Astrocyte (in vitro differentiated cells and primary cell): ENCODE results near the gene NGDN. TPM values are rescaled to one million over a fixed set of nuclear protein-coding genes. Genes with fewer than 3 reads are reported as not detected.

Source experiments
- DNase-seq: peaks from one replicate; pipeline ENCODE4 v3.0.0-alpha.2; 2010; ENCODE audit warnings: low read depth
- FAIRE-seq: peaks from 2 replicates; lab custom pipeline; 2011; peaks lifted over from hg19 to GRCh38; lab: Jason Lieb, UNC
- H2AFZ ChIP-seq: 2 replicates; pipeline ENCODE4 v1.6.0; 2012; ENCODE audit warnings: low read depth, low read length, inconsistent platforms
- H3K27ac ChIP-seq: 2 replicates; pipeline ENCODE4 v1.5.1; 2011; ENCODE audit warnings: low read depth, low read length, inconsistent platforms
- H3K27me3 ChIP-seq: 2 replicates; pipeline ENCODE4 v1.6.0; 2011; ENCODE audit warnings: low read length, inconsistent platforms; ENCODE audit not compliant: insufficient read depth
- H3K36me3 ChIP-seq: 2 replicates; pipeline ENCODE4 v1.5.1; 2011; ENCODE audit warnings: low read length, inconsistent platforms; ENCODE audit not compliant: insufficient read depth
- H3K4me1 ChIP-seq: 2 replicates; pipeline ENCODE4 v1.5.1; 2011; ENCODE audit warnings: low read length, inconsistent platforms; ENCODE audit not compliant: insufficient read depth
- H3K4me2 ChIP-seq: 2 replicates; pipeline ENCODE4 v1.6.0; 2012; ENCODE audit warnings: low read length, inconsistent platforms
- H3K4me3 ChIP-seq: 2 replicates; pipeline ENCODE4 v1.5.1; 2011; ENCODE audit warnings: low read depth, mild to moderate bottlenecking, low read length, inconsistent platforms; ENCODE audit not compliant: insufficient read depth
- H3K79me2 ChIP-seq: 2 replicates; pipeline ENCODE4 v1.6.0; 2012; ENCODE audit warnings: mild to moderate bottlenecking, low read length, inconsistent platforms; ENCODE audit not compliant: insufficient read depth
- H3K9ac ChIP-seq: 2 replicates; pipeline ENCODE4 v1.6.0; 2012; ENCODE audit warnings: mild to moderate bottlenecking, low read length, inconsistent platforms
- H3K9me3 ChIP-seq: 2 replicates; pipeline ENCODE4 v1.5.1; 2012; ENCODE audit warnings: low read depth, mild to moderate bottlenecking, low read length, inconsistent platforms; ENCODE audit not compliant: insufficient read depth
- H4K20me1 ChIP-seq: 2 replicates; pipeline ENCODE4 v1.6.0; 2012; ENCODE audit warnings: low read length, inconsistent platforms; ENCODE audit not compliant: insufficient read depth
- H3K27ac Mint-ChIP-seq: one replicate; pipeline ENCODE4 v1.8.0; 2021; ENCODE audit warnings: mild to moderate bottlenecking, mixed read lengths; ENCODE audit not compliant: unreplicated experiment
- H3K27me3 Mint-ChIP-seq: one replicate; pipeline ENCODE4 v1.8.0; 2021; ENCODE audit warnings: low read depth, mixed read lengths; ENCODE audit not compliant: unreplicated experiment
- H3K36me3 Mint-ChIP-seq: one replicate; pipeline ENCODE4 v1.8.0; 2021; ENCODE audit warnings: low read depth, mixed read lengths; ENCODE audit not compliant: unreplicated experiment
- H3K4me1 Mint-ChIP-seq: one replicate; pipeline ENCODE4 v1.8.0; 2021; ENCODE audit warnings: low read depth, mixed read lengths; ENCODE audit not compliant: unreplicated experiment
- H3K4me3 Mint-ChIP-seq: one replicate; pipeline ENCODE4 v1.8.0; 2021; ENCODE audit warnings: mild to moderate bottlenecking, moderate library complexity, mixed read lengths; ENCODE audit not compliant: unreplicated experiment
- H3K9me3 Mint-ChIP-seq: one replicate; pipeline ENCODE4 v1.8.0; 2021; ENCODE audit warnings: mild to moderate bottlenecking, mixed read lengths; ENCODE audit not compliant: unreplicated experiment
- EZH2 ChIP-seq: IDR thresholded peaks from 2 replicates; pipeline ENCODE4 v1.6.1; 2012; ENCODE audit warnings: mild to moderate bottlenecking, low read length, inconsistent platforms; ENCODE audit not compliant: insufficient read depth
- total RNA-seq: library from RNA; stranded (reverse); gene quantifications from 2 replicates; pipeline ENCODE4 v1.2.1, GENCODE V29; 2021
- TF ChIP-seq, protein P1 (sequence below): IDR thresholded peaks from 2 replicates; pipeline ENCODE4 v1.5.1; 2011; ENCODE audit warnings: low read depth, mild to moderate bottlenecking, inconsistent platforms, low read length, moderate library complexity; ENCODE audit not compliant: insufficient read depth

The NGDN gene
- total RNA-seq, 1 donor from 2014 or later = 28.6 TPM

DNA sequence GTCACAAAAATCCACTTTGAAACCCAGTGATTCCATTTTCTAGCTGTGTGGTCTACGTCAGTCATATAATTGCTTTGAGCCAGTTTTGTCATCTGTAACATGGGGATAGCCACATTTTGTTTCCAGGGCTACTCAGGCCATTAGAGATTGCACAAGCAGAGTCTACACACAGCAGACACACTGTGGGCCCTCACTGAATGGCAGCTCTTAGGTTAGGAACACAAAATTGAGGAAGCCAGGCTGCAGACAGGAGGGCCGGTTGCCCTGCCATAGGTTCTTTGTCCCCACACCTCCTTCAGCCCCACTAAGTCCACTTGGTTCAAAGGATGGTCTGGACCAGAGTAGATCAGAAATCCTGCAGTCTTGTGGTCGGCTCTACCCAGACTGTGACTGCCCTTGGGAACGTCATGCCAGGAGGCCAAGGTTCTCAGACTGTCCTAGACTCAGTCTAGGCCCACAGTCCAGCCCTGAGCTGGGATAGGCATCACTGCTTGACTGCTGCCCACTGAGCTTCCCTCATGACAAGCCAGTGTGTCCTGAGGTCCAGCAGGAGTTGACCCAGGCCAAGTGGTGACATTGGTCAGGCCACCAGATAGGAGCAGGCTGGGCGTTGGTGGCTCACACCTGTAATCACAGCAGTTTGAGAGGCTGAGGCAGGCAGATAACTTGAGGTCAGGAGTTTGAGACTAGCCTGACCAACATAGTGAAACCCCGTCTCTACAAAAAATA, 30.2 kb upstream of the NGDN start:
- H2AFZ ChIP-seq = no peak overlapping the region
- H3K4me1 ChIP-seq = no peaks in the 10 kb centered on the region
- peaks cover 2% of the 10 kb centered on the region for H3K27me3 ChIP-seq
- no peaks in the 10 kb centered on the region for H3K79me2 ChIP-seq
- Mint-ChIP-seq H3K4me1 (peaks cover 18% of the 10 kb centered on the region), H3K9me3 (peaks cover 3% of the 10 kb centered on the region), H3K27me3 (peaks cover 23% of the 10 kb centered on the region), H3K27ac (no peak overlapping the region), H3K36me3 (peaks cover 2% of the 10 kb centered on the region), H3K4me3 (no peak overlapping the region)
- H3K27ac ChIP-seq = no peak overlapping the region
- H3K36me3 ChIP-seq = no peaks in the 10 kb centered on the region
- no peak overlapping the region for H3K4me3 ChIP-seq
- FAIRE-seq = no peak
- no peaks in the 10 kb centered on the region for H4K20me1 ChIP-seq
- no peaks in the 10 kb centered on the region for H3K9me3 ChIP-seq
- H3K9ac ChIP-seq = no peak overlapping the region
- no peak for DNase-seq
- TF ChIP-seq EZH2 = no peak
- no peak overlapping the region for H3K4me2 ChIP-seq

DNA sequence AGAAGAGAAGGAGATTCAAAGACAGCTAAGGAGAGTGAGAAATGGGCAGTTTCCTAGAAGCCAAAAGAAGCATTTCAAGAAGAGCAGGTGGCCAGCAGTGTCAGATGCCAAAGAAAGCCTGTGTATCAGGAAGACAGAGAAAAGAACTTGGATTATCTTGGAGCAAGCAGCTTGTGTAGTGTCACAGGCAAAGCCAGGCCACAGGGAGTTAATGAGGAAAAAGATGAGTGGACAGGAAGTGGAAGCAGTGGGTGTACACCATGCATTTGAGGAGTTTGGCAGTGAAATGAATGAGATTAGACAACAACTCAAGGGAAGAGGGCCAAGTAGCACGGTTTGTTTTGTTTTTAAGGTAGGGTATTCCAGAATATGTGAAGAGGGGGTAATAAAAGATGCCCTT, 28.4 kb upstream of the NGDN start:
- no peak overlapping the region for H3K4me3 ChIP-seq
- no peaks in the 10 kb centered on the region for H3K9me3 ChIP-seq
- Mint-ChIP-seq H3K27me3 (peaks cover 24% of the 10 kb centered on the region), H3K4me1 (peaks cover 6% of the 10 kb centered on the region), H3K27ac (no peak overlapping the region), H3K36me3 (peaks cover 2% of the 10 kb centered on the region), H3K9me3 (no peaks in the 10 kb centered on the region), H3K4me3 (peak overlapping the region; percentile 5)
- no peak overlapping the region for H3K4me2 ChIP-seq
- no peaks in the 10 kb centered on the region for H3K79me2 ChIP-seq
- H3K27me3 ChIP-seq = peaks cover 2% of the 10 kb centered on the region
- H3K9ac ChIP-seq = no peak overlapping the region
- FAIRE-seq (no peak), DNase-seq (no peak)
- no peaks in the 10 kb centered on the region for H4K20me1 ChIP-seq
- H3K36me3 ChIP-seq = no peaks in the 10 kb centered on the region
- H2AFZ ChIP-seq = no peak overlapping the region
- no peaks in the 10 kb centered on the region for H3K4me1 ChIP-seq
- TF ChIP-seq, protein P1, sequence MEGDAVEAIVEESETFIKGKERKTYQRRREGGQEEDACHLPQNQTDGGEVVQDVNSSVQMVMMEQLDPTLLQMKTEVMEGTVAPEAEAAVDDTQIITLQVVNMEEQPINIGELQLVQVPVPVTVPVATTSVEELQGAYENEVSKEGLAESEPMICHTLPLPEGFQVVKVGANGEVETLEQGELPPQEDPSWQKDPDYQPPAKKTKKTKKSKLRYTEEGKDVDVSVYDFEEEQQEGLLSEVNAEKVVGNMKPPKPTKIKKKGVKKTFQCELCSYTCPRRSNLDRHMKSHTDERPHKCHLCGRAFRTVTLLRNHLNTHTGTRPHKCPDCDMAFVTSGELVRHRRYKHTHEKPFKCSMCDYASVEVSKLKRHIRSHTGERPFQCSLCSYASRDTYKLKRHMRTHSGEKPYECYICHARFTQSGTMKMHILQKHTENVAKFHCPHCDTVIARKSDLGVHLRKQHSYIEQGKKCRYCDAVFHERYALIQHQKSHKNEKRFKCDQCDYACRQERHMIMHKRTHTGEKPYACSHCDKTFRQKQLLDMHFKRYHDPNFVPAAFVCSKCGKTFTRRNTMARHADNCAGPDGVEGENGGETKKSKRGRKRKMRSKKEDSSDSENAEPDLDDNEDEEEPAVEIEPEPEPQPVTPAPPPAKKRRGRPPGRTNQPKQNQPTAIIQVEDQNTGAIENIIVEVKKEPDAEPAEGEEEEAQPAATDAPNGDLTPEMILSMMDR = no peak
- TF ChIP-seq EZH2 = no peak
- no peak overlapping the region for H3K27ac ChIP-seq

DNA sequence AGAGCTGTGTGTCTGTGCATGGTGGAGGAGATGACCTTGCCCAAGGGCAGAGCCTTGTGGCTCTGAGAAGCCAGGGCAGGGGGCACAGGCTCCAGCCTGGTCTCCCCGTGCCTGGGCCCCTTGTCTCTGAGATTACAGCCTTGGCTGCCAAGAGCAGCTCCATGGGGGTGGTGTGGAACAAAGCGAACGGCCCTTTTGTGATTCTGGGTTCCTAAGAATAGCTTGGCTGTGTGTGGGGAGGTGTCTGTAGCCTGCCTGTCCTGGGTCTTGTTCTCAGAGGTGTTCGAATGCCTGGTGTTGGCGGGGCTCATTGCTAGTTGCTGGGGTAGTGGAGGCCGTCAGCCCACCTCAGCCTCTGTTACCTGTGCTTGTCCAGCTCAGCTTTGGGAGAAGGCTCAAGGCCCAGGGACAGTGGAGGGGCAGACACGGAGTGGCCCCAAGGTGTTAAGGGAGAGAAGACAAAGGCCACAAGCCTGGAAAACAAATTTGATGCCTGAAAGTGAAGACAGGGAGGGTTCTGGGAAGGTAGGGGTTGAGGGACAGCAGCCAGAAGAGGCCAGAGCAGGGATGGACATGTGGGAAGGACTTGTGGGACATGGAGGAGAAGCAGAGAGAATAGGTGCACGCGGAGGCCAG, 26.7 kb upstream of the NGDN start:
- no peak for TF ChIP-seq EZH2
- TF ChIP-seq, protein P1 = no peak
- Histone ChIP-seq H3K9ac (no peak overlapping the region), H3K27ac (no peak overlapping the region), H3K27me3 (peaks cover 2% of the 10 kb centered on the region), H4K20me1 (no peaks in the 10 kb centered on the region), H3K9me3 (no peaks in the 10 kb centered on the region), H2AFZ (no peak overlapping the region), H3K4me2 (no peak overlapping the region), H3K79me2 (no peaks in the 10 kb centered on the region), H3K4me3 (no peak overlapping the region), H3K36me3 (no peaks in the 10 kb centered on the region), H3K4me1 (no peaks in the 10 kb centered on the region)
- DNase-seq (no peak), FAIRE-seq (no peak)
- Mint-ChIP-seq H3K9me3 (no peaks in the 10 kb centered on the region), H3K27ac (no peak overlapping the region), H3K4me3 (no peak overlapping the region), H3K27me3 (peaks cover 26% of the 10 kb centered on the region), H3K4me1 (peaks cover 3% of the 10 kb centered on the region), H3K36me3 (peaks cover 2% of the 10 kb centered on the region)
